ENCODE data around the gene PPP6R2.
"Not testable (repeated sequence)": the region's sequence is repeated elsewhere in the genome, so short reads cannot be mapped to it uniquely, and the experiment has no call there.

The PPP6R2 gene

DNA sequence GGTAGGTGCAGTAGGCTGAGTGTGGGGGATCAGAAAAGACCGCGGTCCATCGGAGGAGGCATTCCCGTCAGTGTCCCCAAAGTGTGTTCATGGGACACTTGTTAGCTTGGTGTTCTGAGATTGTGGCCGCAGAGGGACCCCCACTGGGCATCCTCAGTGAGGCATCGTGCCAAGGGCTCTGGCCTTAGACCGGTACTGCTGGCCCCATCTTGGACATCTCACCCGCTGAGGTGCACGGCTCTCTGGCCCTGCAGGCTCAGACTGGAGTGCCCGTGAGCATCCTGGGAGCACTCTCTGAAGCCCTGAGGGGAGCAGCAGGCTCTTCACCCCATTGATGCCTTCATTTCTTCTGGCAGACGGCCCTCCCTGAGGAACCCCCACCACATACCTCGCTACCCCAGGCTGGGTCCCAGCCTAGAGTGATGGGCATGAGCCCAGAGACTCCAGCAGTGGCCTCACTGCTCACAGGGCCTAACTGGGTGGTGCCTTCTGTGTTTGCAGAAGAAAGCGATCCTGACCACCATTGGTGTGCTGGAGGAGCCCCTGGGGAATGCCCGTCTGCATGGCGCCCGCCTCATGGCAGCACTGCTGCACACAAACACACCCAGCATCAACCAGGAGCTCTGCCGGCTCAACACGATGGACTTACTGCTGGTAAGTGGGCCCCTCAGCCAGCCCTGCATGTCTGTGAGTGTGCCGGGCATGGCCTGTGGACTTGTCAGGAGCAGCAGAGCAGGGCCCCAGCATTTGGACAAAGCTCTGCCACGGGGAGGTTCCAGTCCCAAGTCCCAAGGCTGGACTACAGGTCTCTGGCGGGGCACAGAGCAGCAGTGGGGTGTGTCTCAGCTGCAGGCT lies 80.1 kb downstream of the PPP6R2 start:
- DNase-seq (ENCODE audit: low read depth in 2 of 2, low spot score in 1 of 2): no peak

DNA sequence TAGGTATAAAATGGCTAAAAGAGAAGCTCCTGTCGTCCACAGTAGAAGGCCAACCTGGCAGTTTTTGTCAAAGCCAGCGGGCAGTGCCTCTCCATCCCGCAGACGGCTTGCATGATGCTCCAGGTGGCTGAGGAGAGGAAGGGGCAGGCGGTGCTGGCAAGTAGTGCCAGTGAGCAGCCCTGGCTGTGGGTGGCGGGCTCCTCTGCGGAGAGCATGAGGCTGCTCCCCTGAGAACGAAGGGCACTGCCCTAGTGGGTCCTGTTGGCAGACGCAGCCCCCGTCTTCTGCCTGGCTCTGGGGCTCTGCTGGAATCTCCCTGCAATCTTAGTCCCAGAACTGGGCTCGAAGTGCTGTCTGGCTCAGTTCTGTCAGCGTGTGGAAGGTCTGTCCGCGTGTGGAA lies 80.8 kb downstream of the PPP6R2 start:
- DNase-seq (ENCODE audit: low read depth in 2 of 2, low spot score in 1 of 2): no peak

DNA sequence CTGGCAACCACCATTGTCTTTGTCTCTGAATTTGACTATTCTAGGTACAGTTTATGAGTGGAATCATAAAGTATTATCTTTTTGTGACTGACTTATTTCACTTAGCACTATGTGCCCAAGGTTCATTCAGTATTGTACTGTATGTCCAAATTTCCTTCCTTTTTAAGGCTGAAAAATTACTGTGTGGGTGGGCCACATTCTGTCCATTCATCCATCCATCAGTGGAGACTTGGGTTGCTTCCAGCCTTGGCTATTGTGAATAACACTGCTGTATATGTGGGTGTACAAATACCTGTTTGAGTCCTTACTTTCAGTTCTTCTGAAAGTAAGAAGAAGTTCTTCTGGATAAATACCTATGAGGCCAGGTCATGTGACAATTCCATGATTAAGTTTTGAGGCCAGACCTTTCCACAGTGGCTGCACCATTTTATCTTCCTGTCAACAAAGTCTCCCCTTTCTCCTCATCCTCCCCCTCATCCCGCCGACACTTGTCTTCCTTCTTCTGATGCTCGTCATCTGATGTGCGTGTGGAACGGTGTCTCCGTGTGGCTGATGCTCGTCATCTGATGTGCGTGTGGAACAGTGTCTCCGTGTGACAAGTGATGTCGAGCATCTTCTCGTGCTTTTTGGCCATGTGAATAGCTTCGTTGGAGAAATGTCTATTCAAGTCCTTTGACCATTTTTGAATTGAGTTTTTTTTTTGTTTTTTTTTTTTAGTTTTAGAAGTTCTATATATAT lies 82.2 kb downstream of the PPP6R2 start:
- no peak for DNase-seq (ENCODE audit: low read depth in 2 of 2, low spot score in 1 of 2)

DNA sequence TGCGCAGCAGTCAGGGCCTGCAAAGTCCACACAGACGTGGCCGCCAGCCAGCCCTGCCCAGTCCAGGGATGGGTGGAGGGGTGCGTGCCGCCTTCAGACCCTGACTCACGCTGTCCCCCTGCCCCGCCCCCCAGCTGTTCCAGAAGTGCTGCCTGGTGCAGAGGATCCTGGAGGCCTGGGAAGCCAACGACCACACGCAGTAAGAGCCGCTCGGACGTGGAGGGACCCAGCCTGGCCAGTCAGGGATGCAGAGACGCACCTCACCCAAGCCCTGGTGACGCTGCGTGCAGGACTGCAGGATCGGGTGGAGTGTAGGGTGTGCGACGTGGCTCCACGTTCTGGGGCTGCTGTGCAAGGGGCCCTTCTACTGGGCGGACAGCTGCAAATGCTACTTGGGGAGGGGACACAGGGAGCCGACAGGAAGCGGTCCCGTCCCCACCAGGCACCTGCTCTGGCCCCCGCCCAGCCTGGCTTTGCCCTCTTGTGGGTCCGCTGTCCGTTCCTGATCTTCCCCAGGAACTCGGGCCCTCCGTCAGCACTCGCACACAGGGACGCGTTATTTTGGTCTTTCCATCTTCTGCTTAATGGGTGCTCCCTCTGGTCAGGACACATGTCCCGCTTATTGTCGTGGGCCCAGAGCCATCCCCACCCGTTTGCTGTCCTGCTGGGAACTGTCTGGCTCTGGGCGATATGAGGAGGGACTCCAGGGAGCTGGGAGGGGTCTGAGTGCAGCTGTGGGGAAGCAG lies 89.2 kb downstream of the PPP6R2 start:
- no peak for DNase-seq (ENCODE audit: low read depth in 2 of 2, low spot score in 1 of 2)

DNA sequence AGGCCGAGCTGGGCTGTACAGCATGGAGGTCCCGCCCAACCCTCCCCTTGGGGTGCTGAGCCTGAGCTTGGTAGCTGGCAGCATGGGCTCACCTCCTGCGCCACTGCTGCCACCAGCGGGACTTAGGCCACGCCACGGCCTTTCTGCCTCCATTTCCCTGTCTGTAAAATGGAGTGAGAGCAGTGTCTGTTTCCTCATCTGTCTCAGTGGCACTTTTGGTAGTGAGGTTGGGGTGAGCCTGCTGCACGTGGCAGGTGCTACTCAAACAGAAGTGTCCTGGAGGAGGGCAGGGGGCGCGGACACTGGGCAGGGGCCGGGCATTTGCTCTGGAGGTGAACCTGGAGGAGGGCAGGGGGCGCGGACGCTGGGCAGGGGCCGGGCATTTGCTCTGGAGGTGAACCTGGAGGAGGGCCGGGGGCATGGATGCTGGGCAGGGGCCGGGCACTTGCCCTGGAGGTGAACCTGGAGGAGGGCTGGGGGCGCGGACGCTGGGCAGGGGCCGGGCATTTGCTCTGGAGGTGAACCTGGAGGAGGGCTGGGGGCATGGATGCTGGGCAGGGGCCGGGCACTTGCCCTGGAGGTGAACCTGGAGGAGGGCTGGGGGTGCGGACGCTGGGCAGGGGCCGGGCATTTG lies 89.9 kb downstream of the PPP6R2 start:
- not testable (repeated sequence) for DNase-seq (ENCODE audit: low read depth in 2 of 2, low spot score in 1 of 2)

DNA sequence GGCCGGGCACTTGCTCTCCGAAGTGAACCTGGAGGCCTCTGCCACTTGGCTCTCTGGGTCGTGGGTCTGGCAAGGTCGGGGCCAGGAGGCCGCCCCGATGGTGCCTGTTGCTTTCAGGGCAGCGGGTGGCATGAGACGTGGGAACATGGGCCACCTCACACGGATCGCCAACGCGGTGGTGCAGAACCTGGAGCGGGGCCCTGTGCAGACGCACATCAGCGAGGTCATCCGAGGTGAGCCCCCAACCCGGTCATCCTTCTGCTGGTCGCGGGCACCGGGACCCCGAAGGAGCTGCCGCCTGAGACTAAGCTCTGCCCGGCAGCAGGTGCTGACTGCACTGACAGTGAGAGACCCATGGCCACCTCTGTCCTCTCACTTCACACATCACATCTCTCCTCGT lies 91.7 kb downstream of the PPP6R2 start:
- DNase-seq (ENCODE audit: low read depth in 2 of 2, low spot score in 1 of 2): no peak

DNA sequence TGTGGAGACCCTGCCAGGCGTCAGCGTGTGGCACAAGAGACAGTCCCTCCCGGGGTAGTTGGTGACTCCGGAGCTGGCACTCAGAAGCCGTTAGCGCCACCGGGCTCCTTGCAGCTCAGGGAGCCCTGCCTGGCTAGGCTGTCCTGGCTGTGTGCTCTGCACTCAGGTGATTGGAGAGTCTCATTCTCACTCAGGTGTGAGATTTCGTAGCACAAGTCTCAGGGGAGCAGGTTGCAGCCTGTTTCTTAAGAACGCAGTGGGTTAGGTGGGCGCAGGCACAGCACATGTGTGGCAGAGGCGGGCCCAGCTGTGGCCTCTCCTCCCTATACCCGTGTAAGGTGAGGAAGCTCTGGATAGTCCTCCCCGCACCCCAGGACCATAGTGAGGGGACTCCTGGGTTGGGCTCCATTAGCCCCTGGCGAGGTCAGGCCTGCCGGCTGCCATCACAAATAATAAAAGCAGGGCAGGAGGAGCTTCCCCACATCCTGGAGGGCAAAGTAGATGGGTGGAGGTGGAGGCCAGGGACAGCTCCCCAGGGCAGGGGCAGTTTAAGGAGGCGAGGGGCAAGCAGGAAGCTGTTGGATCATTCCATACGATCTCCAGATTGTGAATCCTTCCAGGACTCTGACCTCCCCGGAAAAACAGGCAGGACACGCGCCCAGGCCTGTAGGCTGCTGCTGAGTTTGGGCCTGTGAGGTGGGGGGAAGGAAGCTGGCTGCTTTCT lies 92.3 kb downstream of the PPP6R2 start:
- no peak for DNase-seq (ENCODE audit: low read depth in 2 of 2, low spot score in 1 of 2)

DNA sequence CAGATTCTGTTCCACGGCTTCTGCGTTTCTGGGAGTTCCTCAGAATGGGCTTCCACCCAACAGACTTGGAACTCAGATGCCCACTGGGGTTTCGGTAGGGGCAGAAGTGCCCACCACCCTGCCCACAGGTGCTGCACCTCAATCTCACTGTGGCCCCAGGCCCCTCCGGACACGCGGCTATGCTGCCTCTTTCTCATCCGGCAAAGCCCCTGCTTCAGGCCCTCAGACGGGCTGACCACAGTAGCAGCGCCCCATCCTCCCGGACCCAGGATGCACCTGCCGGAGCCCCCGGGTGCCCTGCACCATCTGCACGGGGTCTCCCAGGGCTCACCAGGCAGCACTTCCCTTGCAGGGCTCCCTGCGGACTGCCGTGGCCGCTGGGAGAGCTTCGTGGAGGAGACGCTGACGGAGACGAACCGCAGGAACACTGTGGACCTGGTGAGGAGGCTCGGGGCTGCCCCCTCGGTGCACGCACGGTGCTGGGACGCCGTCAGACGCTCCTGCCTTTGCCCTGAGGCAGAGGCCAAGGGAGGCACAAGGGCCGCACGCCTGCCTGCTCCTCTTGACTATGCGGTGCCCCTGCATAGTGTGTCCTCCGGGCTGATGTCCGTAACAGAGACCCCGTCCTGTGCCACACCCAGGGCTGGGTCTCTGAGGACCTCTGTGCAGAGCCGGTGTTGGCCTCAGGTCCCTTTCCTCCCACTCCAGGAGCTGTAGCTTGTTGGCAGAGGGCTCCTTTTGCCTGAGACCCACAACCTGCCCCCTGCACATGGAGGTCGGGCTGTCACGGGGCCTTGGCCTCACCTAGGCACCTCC lies 93.1 kb downstream of the PPP6R2 start:
- no peak for DNase-seq (ENCODE audit: low read depth in 2 of 2, low spot score in 1 of 2)

DNA sequence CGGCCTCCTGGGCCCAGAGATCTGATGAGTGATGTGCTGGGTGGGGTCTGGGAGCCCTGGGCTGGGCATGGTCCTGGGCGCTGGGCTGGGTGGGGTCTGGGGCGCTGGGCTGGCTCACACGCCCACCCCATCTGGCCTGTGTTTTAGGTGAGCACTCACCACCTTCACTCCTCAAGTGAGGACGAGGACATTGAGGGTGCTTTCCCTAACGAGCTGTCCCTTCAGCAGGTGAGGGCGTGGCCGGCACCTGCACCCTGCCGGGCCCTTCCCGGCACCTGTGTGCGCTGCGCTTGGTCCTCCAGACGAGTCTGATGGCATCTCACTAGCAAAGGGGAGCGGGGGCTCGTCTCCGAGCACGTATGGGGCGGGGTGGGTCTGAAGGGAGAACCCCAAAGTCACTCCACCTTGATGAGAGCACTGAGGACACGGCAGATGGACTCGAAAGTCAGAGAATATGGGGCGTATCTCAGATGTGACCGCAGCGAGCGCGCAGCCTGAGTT lies 93.8 kb downstream of the PPP6R2 start:
- no peak for DNase-seq (ENCODE audit: low read depth in 2 of 2, low spot score in 1 of 2)

DNA sequence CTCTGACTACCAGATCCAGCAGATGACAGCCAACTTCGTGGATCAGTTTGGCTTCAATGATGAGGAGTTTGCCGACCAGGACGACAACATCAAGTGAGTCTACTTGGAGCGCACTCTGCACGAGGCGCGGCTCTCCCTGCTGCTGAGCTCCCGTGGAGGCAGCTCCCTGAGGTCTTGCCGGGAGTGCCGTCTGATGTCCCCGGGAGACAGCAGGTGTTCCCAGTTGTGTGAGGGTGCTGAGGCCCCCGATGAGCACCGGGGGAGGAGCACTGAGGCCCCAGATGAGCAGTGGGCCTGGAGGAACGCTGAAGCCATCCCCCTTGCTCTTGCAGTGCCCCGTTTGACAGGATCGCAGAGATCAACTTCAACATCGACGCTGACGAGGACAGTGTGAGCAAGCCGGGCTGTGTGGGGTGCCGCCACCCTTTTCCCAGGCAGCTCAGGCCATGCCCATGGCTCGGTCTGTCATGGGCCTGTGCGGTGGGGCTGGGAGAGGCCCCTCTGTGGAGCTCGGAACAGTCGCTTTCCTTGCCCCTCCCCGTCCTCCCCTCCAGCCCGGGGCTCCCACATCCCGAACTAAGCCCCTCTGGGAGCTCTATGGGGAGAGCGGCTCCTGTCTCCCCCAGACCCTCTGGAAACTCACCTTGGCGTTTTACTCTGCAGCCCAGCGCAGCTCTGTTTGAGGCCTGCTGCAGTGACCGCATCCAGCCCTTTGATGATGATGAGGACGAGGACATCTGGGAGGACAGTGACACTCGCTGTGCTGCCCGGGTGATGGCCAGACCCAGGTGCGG lies 94.6 kb downstream of the PPP6R2 start:
- no peak for DNase-seq (ENCODE audit: low read depth in 2 of 2, low spot score in 1 of 2)

DNA sequence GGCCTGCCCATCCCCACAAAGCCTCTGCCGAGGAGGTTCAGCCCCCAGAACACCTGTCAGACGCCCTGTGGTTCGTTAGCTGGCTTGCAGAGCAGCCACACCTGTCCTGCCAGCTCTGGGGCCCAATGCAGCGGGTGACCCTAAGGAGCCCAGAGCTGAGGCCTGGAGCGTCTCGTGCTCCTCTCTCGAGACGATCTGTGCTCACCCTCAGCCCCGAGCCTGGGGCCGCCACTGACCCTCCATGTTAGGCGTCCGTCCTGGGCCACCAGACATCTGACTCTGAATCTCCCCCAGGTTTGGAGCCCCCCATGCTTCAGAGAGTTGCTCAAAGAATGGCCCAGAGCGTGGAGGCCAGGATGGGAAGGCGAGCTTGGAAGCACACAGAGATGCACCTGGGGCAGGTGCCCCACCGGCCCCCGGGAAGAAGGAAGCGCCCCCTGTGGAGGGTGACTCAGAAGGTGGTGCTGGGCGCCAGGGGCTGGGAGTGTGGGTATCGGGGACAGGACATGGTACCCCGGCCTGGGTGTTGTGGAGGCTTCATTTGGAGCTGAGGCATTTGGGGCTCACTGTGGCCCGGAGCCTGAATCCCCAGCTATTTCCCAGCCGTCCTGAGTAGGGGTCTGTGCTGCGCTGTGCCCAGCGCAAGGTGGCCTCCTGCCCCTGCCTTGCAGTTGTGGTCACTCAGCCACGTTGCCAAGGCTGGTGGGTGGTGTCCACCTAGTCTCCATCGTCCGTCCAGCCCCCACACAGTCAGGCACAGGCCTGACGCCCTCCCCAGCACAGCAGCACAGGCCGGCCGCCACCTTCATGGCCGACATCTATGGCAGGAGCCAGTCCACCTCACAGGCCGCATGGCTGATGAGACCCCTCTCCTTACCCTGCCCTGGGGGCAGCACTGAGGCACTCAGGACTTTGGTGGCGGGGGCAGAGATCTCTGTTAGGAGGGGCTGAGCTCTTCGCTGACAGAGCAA lies 95.5 kb downstream of the PPP6R2 start:
- no peak for DNase-seq (ENCODE audit: low read depth in 2 of 2, low spot score in 1 of 2)

DNA sequence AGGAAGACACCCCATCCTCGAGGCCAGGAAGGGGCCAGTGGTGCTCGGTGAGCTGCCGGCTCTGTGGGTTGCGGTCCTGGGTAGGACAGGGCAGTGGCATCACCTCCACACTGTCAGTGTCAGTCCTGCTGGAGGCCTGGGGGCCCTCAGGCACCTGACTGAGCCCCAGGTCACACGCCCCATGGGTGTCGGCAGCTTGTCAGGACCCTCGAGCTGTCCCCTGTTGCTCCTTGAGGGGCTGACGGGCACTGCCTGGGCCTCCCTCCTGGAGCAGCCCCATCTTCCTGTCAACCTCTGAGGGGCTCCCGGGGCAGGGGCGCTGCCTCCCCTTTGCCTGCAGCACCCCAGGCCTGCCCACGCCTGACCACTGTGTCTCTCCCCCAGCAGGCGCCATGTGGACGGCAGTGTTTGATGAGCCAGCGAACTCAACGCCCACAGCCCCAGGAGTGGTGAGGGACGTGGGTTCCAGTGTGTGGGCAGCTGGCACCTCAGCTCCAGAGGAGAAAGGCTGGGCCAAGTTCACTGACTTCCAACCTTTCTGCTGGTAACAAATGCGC lies 96.3 kb downstream of the PPP6R2 start:
- DNase-seq (ENCODE audit: low read depth in 2 of 2, low spot score in 1 of 2): no peak

DNA sequence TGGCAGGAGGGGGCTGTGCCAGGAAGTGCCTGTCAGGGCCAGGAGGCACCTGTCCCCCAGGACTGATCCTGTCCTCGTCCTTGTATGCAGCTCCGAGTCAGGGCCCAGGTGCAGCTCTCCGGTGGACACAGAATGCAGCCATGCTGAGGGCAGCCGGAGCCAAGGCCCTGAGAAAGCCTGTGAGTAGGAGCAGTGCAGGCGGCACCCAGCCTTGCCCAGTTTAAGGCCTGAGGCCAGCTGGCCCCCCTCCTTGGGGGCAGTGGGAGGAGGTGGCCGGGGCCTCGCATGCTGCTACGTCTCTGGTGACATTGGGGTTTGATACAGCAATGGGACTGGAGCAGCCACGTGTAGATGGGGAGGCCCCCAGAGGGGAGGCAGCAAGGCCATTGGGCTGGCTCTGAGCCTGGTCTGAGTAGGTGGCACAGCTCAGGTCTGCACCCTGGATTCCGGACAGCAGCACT lies 96.8 kb downstream of the PPP6R2 start:
- no peak for DNase-seq (ENCODE audit: low read depth in 2 of 2, low spot score in 1 of 2)

DNA sequence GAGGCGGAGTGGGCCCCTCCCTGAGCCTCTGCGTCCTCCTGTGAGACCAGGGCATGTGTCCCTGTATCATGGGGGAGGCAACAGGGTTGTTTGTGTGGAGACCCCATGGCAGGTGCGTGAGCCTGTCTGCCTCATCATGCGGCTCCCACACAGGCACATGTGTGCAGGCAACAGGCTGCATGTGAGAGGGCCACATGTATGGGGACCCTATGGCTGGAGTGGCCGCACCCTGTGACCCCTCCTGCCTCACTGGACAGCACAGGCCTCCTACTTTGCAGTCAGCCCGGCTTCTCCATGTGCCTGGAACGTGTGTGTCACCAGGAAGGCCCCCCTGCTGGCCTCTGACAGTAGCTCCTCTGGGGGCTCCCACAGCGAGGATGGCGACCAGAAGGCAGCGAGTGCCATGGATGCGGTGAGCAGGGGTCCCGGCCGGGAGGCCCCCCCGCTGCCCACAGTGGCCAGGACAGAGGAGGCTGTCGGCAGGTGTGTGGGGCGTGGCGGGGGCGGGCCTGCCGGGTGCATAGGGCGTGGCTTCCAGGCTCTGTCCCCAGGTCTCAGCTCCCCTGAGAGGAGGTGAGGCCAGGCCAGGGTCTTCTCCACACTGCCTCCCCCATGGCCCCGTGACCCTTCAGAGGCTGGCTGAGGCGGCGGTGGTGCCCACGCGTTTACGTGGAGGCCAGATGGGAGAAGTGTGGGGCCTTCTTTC lies 97.6 kb downstream of the PPP6R2 start:
- DNase-seq (ENCODE audit: low read depth in 2 of 2, low spot score in 1 of 2): no peak

DNA sequence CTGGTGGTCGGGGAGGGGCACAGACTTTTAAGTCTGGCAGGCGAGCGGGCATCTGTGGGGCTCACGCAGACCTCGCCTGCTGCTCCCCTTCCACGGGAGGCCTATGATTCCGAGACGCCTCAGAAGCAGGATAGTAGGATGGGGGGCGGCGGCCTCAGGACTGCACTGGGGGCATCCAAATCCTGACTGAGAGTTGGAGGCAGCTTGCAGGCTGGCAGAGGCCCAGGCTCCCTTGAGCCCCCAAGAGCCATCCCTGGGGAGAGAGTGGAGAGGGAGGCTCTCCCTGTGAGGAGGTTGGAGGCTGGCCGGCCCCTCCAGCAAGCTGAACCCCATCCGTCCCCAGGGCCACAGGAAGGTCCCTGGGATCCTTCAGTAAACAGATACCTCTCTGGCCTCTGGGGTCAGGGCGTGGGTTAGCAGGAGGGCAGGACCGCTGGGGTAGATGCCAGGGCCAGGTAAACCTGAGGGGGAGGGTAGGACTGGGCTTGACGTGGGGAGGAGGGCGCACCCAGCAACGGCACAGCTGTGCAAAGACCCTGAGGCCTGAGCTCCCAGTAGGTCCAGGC lies 98.4 kb downstream of the PPP6R2 start:
- no peak for DNase-seq (ENCODE audit: low read depth in 2 of 2, low spot score in 1 of 2)

DNA sequence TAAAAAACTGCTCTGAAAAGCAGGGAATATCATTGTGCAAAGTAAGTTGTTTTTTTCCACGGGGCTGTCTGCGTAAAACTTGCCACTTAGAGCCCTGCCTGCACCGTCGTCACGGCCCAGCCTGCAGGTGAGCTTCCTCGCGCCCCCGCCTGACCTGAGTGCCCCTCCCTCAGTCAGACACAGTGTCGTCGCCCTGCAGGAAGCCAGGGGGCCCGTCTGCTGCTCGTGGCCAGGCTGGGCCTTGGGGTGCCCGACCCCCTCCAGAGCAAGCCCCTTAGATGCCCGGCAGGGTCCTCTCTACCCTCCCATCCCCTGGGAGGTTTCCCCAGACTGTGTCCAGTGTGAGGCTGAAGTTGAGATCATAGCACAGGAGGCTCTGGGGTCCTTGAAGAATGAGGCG lies 100.1 kb downstream of the PPP6R2 start:
- no peak for DNase-seq (ENCODE audit: low read depth in 2 of 2, low spot score in 1 of 2)
